Activated CD4-positive, CD25-positive, alpha-beta regulatory T cell treated with anti-CD3 and anti-CD28 coated beads, Interleukin-2, amount 50 U/mL, for 72 hours (primary cell): ENCODE measurements around the gene NDST4.

Source experiments
- DNase-seq: peaks from one replicate; pipeline ENCODE4 v3.0.0; 2021

NDST4 gene

DNA sequence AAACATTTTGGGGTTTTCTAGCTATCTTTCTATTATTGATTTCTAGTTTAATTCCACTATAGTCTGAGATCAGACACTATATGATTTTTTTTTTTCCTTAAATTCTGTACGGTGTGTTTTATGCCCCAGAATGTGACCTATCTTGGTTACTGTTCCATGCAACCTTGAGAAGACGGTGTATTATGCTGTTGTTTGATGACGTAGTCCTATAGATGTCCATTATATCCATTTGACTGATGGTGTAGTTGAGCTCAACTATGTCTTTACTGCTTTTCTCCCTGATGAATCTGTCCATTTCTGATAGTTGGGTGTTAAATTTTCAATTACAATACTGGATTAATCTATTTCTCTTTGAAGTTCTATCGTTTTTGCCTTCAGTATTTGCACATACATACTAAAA lies 212.5 kb downstream of the NDST4 start:
- DNase-seq: no peak

DNA sequence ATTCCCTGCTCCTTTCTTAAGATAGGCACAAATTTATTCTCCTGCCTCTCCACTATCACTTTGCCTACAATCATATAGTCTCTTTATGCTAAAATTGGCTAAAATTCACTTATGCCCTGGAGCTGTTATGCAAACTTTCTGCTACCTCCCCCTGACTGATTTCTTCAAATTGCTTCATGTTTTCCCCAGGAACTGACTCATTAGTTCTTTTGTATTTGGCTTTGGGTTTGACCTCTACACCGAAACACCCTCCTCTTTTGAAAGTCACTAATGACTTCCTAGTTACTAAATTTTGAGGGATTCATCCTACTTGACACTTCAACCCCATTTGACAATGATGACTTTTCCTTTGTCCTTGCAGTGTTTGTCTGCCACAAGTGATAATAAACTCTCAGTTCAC lies 222.6 kb downstream of the NDST4 start:
- DNase-seq: no peak

GRCh38 chr4:114886761-114887160 lies 226.7 kb downstream of the NDST4 start:
- no peak for DNase-seq

DNA sequence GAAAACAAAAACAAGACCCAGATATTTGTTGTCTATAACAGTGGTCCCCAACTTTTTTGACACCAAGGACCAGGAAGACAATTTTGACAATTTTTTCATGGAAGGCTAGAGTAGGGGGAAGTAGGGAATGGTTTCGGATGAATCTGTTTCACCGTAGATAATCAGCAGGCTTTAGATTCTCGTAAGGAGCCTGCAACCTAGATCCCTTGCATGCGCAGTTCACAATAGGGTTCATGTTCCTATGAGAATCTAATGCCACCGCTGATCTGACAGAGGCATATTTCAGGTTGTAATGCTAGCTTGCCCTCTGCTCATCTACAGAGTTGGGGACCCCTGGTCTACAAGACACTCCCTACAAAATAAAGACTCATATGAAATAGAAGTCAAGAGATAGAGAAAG lies 229.8 kb downstream of the NDST4 start:
- DNase-seq: no peak

DNA sequence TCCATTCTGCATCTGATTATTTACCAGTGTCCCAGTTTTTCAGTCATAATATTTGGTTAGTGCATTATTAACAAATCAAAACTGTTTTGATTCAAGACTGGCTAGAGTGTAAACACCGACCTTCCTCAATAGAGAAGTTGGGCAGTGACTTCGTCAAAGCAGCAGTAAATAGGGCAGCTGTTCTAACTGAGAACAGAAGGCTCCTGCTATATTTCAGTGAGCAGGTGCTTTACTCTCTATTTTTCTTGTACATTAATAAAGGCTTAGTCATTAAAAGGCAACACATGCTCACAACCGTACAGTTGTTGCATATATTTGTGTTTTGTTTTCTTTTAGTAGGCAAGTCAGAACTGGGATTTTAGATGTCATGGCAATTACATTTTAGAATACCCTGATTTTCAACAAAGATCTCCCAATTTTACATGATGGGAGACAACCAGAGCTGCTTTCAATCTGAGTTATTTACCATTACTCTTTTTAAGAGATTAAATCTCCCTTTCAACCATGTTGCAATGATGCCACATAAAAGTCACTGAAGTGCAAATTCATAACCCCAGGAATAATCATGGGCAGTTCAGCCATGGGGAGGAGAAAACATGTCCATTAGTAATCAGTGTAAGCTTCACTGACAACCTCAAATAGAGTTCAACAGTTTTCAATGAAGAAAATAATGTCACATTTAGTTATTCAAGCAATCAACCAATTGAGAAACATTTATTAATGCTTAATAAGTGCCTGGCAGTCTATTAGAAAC lies 233.3 kb downstream of the NDST4 start:
- no peak for DNase-seq

GRCh38 chr4:114875630-114876029 lies 237.8 kb downstream of the NDST4 start:
- DNase-seq: no peak

DNA sequence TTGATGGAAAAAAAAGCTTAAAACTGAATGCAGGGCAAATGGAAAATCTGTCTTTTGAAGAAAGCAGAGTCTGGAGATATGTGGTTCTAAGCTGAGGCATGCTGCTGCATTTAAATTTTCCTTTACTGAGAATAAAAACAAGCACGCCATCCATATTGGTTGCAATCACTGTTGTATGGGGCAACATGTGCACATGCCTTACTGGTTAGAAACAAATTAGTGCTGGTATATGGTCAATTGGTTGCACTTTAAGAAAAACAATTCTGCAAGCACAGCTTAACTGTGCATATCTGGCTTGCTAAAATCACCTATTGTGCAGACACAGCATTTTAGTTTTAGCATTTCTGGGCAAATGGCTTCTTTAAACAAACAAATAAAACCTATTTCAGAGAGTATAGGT lies 239.1 kb downstream of the NDST4 start:
- DNase-seq: no peak

DNA sequence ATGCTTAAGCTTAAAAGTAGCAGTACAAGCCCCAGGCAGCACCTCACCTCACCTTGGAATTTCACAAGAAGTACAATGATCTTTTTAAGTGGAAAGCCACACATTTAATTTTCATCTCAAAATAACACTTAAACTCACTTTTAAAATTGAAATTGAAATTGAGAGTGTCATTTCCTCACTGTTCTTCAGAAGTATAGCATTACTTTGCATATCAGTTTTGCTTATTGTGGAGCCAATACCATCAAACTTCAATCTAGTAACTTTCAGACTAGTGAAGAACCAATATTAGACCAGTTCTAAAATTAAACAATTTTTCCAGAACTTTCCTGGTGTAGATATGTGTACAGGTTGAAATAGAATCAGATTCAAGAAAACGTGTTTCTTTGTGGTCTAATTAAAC lies 242.4 kb downstream of the NDST4 start:
- DNase-seq: no peak

DNA sequence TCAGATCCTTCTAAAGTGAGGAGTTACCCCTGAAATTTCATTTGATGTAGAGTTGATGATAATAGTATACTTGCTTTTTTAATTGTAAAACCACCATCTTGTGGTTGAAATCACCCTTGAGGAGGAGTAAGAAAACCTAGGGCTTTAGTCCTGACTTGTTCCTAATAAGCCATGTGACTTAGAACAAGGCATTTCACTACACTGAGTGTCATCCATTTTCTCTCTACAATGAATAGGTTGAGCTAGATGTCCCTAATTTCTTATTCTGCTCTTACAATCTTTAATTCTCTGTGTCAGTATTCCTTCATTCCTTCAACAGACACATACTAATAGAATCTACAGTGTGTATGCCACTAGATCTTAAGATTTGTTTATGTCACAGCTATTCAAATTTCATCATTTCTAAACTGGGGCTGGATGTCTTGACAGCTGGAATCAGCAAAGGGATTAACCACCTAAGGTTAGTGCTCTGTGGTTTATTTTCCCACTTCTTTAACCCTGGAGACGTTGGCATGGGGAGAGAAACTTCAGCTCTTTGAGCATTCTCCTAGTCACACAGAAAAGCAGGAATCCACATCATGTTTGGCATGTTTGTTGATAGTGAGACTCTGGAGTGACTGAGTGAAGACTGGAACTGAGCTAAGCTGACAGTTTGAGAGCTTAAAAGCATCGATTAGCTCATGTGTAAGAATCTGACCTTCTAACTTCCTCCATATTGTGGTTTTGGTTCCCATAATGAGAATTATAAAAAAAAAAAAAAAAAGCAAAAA lies 246.3 kb downstream of the NDST4 start:
- DNase-seq: no peak

DNA sequence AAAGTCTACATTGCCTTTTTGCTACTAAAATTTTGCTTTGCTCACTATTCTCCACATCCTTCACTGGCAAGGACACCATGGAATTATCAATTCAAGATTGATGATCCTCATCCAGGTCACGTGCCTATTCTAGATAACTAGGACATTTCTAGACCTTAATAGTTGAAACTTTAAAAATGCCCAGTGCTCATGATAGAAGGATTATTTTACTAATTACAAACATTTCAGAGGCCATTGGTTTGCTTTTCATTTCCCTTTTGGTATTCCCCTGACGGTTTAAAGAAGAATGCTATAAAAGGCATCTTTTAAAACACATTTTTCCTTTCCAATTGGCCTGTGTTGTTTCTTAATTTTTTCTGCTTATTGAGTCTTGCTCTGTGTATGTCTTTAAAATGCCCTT lies 249.4 kb downstream of the NDST4 start:
- no peak for DNase-seq

DNA sequence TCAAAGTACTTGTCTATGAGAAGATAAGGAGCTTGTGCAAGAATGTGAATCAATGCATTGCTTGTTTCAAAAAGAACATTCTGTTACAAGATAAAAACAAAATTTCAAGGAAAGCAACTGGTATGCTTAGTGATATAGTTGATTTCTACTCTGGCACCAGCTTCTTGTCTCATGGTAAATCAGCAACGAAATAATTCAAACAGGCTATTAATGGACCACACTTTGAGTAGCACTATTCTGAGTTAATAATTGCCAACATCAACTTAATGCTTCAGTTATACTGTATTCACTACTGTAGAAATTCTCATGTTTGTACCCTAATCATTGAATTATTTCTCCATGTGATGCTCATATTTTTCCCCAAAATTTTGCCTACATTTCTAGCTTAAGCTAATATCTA lies 252.6 kb downstream of the NDST4 start:
- DNase-seq: no peak

- DNase-seq: no peak
Observed at GRCh38 chr4:114857831-114858230, 255.6 kb downstream of the NDST4 start.

- DNase-seq: no peak
Observed at GRCh38 chr4:114839986-114840385, 273.4 kb downstream of the NDST4 start.

- DNase-seq: no peak
Observed at GRCh38 chr4:114830628-114831027, 282.8 kb downstream of the NDST4 start.

DNA sequence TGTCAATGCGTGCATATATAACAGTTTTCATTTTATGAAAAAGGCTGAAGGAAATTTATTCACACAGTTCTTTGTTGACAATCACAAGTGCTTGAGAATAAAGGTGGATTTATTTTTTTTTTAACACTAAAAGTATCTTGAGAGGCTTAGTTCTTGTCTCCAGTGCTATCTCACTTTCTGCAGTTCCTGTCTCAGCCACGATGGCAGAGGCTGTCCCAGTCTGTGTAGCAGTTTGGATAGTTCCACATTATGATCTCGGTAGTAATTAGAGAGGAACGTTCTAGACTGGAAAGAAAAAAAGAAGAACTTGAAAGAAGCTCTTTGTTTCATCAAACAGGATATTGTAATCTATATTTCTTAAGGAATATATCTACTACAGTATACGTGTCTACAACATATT lies 285.8 kb downstream of the NDST4 start:
- DNase-seq: no peak

GRCh38 chr4:114815760-114816159 lies 297.7 kb downstream of the NDST4 start:
- no peak for DNase-seq

DNA sequence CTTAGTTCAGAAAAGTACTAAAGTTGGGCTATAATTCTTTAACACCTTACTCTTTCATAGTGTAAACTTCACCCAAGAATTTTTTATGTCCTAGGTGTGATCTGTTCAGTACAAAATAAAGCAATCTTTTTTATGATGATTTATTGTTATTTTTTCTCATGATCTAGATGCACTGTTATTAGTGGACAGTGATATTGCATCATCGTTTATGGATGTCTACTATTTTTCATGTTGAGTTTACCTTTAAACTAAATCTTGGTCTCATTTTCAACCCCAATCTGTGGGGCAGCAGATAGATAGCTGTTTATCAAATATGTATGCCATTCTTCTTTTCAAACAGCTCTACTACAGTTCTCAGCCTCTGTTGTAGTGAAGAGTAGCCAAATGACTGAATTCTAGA lies 299.5 kb downstream of the NDST4 start:
- no peak for DNase-seq

- no peak for DNase-seq
Observed at GRCh38 chr4:114811564-114812301, 301.7 kb downstream of the NDST4 start.

- DNase-seq: no peak
Observed at GRCh38 chr4:114807759-114808404, 305.5 kb downstream of the NDST4 start.

DNA sequence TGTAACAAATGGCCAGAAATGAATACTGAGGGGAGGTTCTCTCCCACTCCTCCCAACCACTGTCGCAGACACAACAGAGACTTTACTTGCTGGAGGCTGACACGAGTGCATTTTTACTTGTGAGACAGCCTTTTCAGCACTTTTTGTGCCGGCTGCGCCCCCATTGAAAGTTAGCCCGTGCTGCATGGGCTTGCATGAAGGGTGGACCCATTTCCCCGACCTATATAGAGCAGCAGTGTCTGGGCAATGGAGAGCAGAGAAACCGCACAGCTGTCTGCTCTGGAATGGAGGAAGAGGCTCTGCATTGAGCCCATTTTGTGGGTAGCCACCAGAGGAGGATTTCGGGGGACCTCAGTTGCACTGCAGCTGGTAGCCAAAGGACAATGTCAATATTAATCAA lies 306.1 kb downstream of the NDST4 start:
- no peak for DNase-seq

GRCh38 chr4:114791976-114792375 lies 321.4 kb downstream of the NDST4 start:
- DNase-seq: no peak

GRCh38 chr4:114785570-114785969 lies 327.9 kb downstream of the NDST4 start:
- DNase-seq: no peak

DNA sequence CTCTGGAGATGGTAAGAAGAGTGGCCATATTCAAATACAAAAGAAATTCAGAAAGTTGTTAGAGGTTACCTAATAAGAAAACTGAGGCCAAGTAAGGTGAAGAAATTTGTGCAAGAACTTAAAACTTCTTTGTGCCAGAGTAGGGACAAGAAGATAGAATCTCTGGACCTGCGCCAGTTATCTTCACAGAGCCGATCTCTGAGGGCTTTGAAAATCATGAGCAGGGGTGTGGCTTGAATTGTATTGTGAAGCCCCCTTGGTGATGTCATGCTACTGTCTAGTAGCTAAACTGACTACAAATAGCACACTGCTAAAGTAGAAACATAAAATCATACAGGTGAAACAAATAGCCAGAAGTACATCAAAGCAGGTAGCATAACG lies 330.2 kb downstream of the NDST4 start:
- no peak for DNase-seq
